SK-N-SH (cell line): Measurements from ENCODE around the gene SLC16A11. TPM values are rescaled to one million over a fixed set of nuclear protein-coding genes. Genes with fewer than 3 reads are reported as not detected.

ENCODE experiments used
- CTCF ChIA-PET: fragments of 300-600, 350-600 bp; formaldehyde crosslinking; extraction: SDS; loops from one replicate; lab custom pipeline; 2021; lab: Yijun Ruan, JAX
- POLR2A ChIA-PET: fragments of 350-600 bp; sonication (Branson Sonifier 250); formaldehyde crosslinking; extraction: SDS; loops from one replicate; lab custom pipeline; 2020; ENCODE audit warnings: antibody characterized with exemption, inconsistent platforms; lab: Yijun Ruan, JAX
- DNase-seq: peaks from one replicate; pipeline ENCODE4 v3.0.0; 2012
- H2AFZ ChIP-seq: fragments of 200-600 bp; sonication (generic); 2 replicates; pipeline ENCODE4 v1.8.1; 2016; ENCODE audit warnings: antibody characterized with exemption, mild to moderate bottlenecking, low read depth
- H3F3A ChIP-seq: fragments of 200-600 bp; sonication (generic); replicated peaks from 2 replicates; pipeline ENCODE3; 2016; ENCODE audit warnings: antibody characterized with exemption, mild to moderate bottlenecking; ENCODE audit not compliant: insufficient read depth
- H3K27ac ChIP-seq, 2 experiments: fragments of 200-500 bp in 1 of 2; fragments of 200-600 bp in 1 of 2; sonication (Bioruptor generic) in 1 of 2; sonication (generic), shearing (Covaris generic) in 1 of 2; 2 replicates each; pipeline versions ENCODE4 v1.5.1 to v1.6.1; 2014 to 2016; ENCODE audit warnings: low read depth in 2 of 2, inconsistent platforms in 1 of 2, low read length in 1 of 2, mild to moderate bottlenecking in 1 of 2, mixed read lengths in 1 of 2
- H3K27me3 ChIP-seq: fragments of 200-600 bp; sonication (generic), shearing (Covaris generic); 2 replicates; pipeline ENCODE4 v1.6.1; 2016; ENCODE audit warnings: mixed run types; ENCODE audit not compliant: insufficient read depth
- H3K36me3 ChIP-seq, 2 experiments: fragments of 200-500 bp in 1 of 2; fragments of 200-600 bp in 1 of 2; sonication (Bioruptor generic) in 1 of 2; sonication (generic) in 1 of 2; replicated peaks in 1 of 2; 2 replicates each; pipeline versions ENCODE3 to v1.5.1; 2014 to 2016; ENCODE audit warnings: low read length in 1 of 2, mild to moderate bottlenecking in 1 of 2; ENCODE audit not compliant: insufficient read depth in 2 of 2, control insufficient read depth in 1 of 2
- H3K4me1 ChIP-seq, 2 experiments: fragments of 200-500 bp in 1 of 2; fragments of 200-600 bp in 1 of 2; sonication (Bioruptor generic) in 1 of 2; sonication (generic), shearing (Covaris generic) in 1 of 2; 2 replicates each; pipeline versions ENCODE4 v1.5.1 to v1.6.1; 2014 to 2016; ENCODE audit warnings: low read depth in 1 of 2, low read length in 1 of 2, mixed run types in 1 of 2; ENCODE audit not compliant: insufficient read depth in 2 of 2, control insufficient read depth in 1 of 2
- H3K4me2 ChIP-seq: fragments of 200-600 bp; sonication (generic), shearing (Covaris generic); 2 replicates; pipeline ENCODE4 v1.6.1; 2017; ENCODE audit warnings: mixed run types
- H3K4me3 ChIP-seq, 2 experiments: fragments of 200-500 bp in 1 of 2; fragments of 200-600 bp in 1 of 2; sonication (Bioruptor generic) in 1 of 2; sonication (generic), shearing (Covaris generic) in 1 of 2; 2 replicates each; pipeline versions ENCODE4 v1.5.1 to v1.8.1; 2014 to 2016; ENCODE audit warnings: low read depth in 2 of 2, inconsistent platforms in 1 of 2, low read length in 1 of 2, mild to moderate bottlenecking in 1 of 2, mixed read lengths in 1 of 2, moderate library complexity in 1 of 2
- H3K79me2 ChIP-seq: fragments of 200-600 bp; sonication (generic); 2 replicates; pipeline ENCODE4 v1.8.1; 2017; ENCODE audit warnings: mild to moderate bottlenecking; ENCODE audit not compliant: insufficient read depth
- H3K9ac ChIP-seq: fragments of 200-600 bp; sonication (generic); 2 replicates; pipeline ENCODE4 v1.6.1; 2017; ENCODE audit warnings: mixed run types
- H3K9me2 ChIP-seq: fragments of 200-600 bp; sonication (generic); 2 replicates; pipeline ENCODE4 v1.6.1; 2017; ENCODE audit warnings: mixed run types
- H3K9me3 ChIP-seq: fragments of 200-600 bp; sonication (generic); 2 replicates; pipeline ENCODE4 v1.6.1; 2017; ENCODE audit warnings: mixed run types, mild to moderate bottlenecking, moderate library complexity
- H4K20me1 ChIP-seq: fragments of 200-600 bp; sonication (generic); 2 replicates; pipeline ENCODE4 v1.6.1; 2017; ENCODE audit warnings: mild to moderate bottlenecking, mixed run types; ENCODE audit not compliant: insufficient read depth
- CHD2 ChIP-seq: fragments of 150-350 bp; IDR thresholded peaks from 2 replicates; pipeline ENCODE4 v1.6.1; 2018; ENCODE audit warnings: low read length; ENCODE audit not compliant: partially characterized antibody
- CTCF ChIP-seq: fragments of 200-600 bp; sonication (generic); IDR thresholded peaks from 2 replicates; pipeline ENCODE4 v1.6.1; 2017; ENCODE audit warnings: antibody characterized with exemption, mild to moderate bottlenecking, moderate library complexity
- FOSL2 ChIP-seq: IDR thresholded peaks from 2 replicates; pipeline ENCODE4 v1.4.0; 2012; ENCODE audit warnings: low read depth, mild to moderate bottlenecking, moderate library complexity, borderline replicate concordance
- FOXJ3 ChIP-seq: sonication (generic); formaldehyde crosslinking; IDR thresholded peaks from 2 replicates; pipeline ENCODE4 v1.5.1; 2020; ENCODE audit warnings: mild to moderate bottlenecking, missing genetic modification reagents
- GABPA ChIP-seq: IDR thresholded peaks from 2 replicates; pipeline ENCODE4 v1.4.0; 2012; ENCODE audit warnings: low read depth, mild to moderate bottlenecking
- MEF2A ChIP-seq: IDR thresholded peaks from 2 replicates; pipeline ENCODE4 v1.4.0; 2012; ENCODE audit warnings: low read depth, borderline replicate concordance
- MXI1 ChIP-seq: IDR thresholded peaks from 2 replicates; pipeline ENCODE4 v1.6.1; 2012; ENCODE audit warnings: mild to moderate bottlenecking, low read depth, low read length, improper control_type of control experiment
- NFIC ChIP-seq: IDR thresholded peaks from 2 replicates; pipeline ENCODE4 v1.4.0; 2012; ENCODE audit warnings: borderline replicate concordance
- NRF1 ChIP-seq: IDR thresholded peaks from 2 replicates; pipeline ENCODE4 v1.6.1; 2012; ENCODE audit warnings: low read depth, mild to moderate bottlenecking, low read length
- POLR2AphosphoS5 ChIP-seq: IDR thresholded peaks from 2 replicates; pipeline ENCODE4 v1.6.1; 2012; ENCODE audit warnings: low read depth, low read length
- RAD21 ChIP-seq: IDR thresholded peaks from 2 replicates; pipeline ENCODE4 v1.6.1; 2012; ENCODE audit warnings: mild to moderate bottlenecking, low read length
- RCOR1 ChIP-seq: fragments of 150-350 bp; IDR thresholded peaks from 2 replicates; pipeline ENCODE4 v1.6.1; 2017; ENCODE audit warnings: antibody characterized with exemption, low read length
- RXRA ChIP-seq: IDR thresholded peaks from 2 replicates; pipeline ENCODE4 v1.4.0; 2012; ENCODE audit warnings: low read depth, mild to moderate bottlenecking, borderline replicate concordance
- SMC3 ChIP-seq: IDR thresholded peaks from 2 replicates; pipeline ENCODE4 v1.6.1; 2012; ENCODE audit warnings: low read depth, low read length, improper control_type of control experiment
- TCF12 ChIP-seq: IDR thresholded peaks from 2 replicates; pipeline ENCODE4 v1.4.0; 2012
- TEAD4 ChIP-seq: IDR thresholded peaks from 2 replicates; pipeline ENCODE4 v1.4.0; 2012; ENCODE audit warnings: mild to moderate bottlenecking, borderline replicate concordance; ENCODE audit not compliant: insufficient read depth
- USF2 ChIP-seq: fragments of 150-350 bp; IDR thresholded peaks from 2 replicates; pipeline ENCODE4 v1.6.1; 2017; ENCODE audit warnings: antibody characterized with exemption, low read length, low read depth, borderline replicate concordance
- WGBS: methylation state at CpG from one replicate; pipeline ENCODE4 v1.1.6; 2017; ENCODE audit warnings: low lambda C conversion rate; 5-methylcytosine and 5-hydroxymethylcytosine counted together
- polyA plus RNA-seq, 3 experiments: library from polyadenylated mRNA; depleted of rRNA; stranded (reverse); fragments of >200 nt; gene quantifications; 2 replicates each; pipeline ENCODE4 v1.2.3, GENCODE V29; 2012
- TF ChIP-seq, protein P1 (sequence below): IDR thresholded peaks from 2 replicates; pipeline ENCODE4 v1.4.0; 2012; ENCODE audit warnings: low read depth, borderline replicate concordance
- TF ChIP-seq, protein P2 (sequence below): IDR thresholded peaks from 2 replicates; pipeline ENCODE4 v1.4.0; 2012; ENCODE audit warnings: low read depth, borderline replicate concordance
- TF ChIP-seq, protein P3 (sequence below): IDR thresholded peaks from 2 replicates; pipeline ENCODE4 v1.4.0; 2012; ENCODE audit warnings: low read depth

SLC16A11 gene
- polyA plus RNA-seq, 1 of the 3 experiments (the other 2 are of a cell fraction): 0.12 TPM

- POLR2A ChIA-PET: no interaction called here
- Histone ChIP-seq H3K27me3 (no peaks in the 10 kb centered on the region), H3K4me3 (no peak overlapping the region), H3K9me3 (no peaks in the 10 kb centered on the region), H3F3A (peaks cover 5% of the 10 kb centered on the region), H3K9ac (no peak overlapping the region), H3K27ac (no peak overlapping the region), H2AFZ (no peak overlapping the region), H3K4me2 (no peak overlapping the region), H3K4me1 (peaks cover 0 to 3% of the 10 kb centered on the region in 2 experiments; a peak in 1 of 4 replicates), H3K79me2 (no peaks in the 10 kb centered on the region), H4K20me1 (no peaks in the 10 kb centered on the region), H3K9me2 (no peaks in the 10 kb centered on the region), H3K36me3 (peaks cover 15 to 36% of the 10 kb centered on the region in 2 experiments)
- CTCF ChIA-PET: no interaction called here
- 86% methylated on average over 8 of the region's 8 CpGs for WGBS
- DNase-seq: no peak
- TF ChIP-seq NFIC (no peak), RAD21 (no peak), RXRA (no peak), CHD2 (no peak), NRF1 (no peak), SMC3 (no peak), GABPA (no peak), RCOR1 (no peak), MXI1 (no peak), POLR2AphosphoS5 (no peak), TEAD4 (no peak), FOSL2 (no peak), CTCF (no peak), USF2 (no peak), TCF12 (no peak), MEF2A (no peak), FOXJ3 (CRISPR knock-in tag) (no peak)
- TF ChIP-seq, protein P1, sequence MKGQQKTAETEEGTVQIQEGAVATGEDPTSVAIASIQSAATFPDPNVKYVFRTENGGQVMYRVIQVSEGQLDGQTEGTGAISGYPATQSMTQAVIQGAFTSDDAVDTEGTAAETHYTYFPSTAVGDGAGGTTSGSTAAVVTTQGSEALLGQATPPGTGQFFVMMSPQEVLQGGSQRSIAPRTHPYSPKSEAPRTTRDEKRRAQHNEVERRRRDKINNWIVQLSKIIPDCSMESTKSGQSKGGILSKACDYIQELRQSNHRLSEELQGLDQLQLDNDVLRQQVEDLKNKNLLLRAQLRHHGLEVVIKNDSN: no peak
- TF ChIP-seq, protein P2, sequence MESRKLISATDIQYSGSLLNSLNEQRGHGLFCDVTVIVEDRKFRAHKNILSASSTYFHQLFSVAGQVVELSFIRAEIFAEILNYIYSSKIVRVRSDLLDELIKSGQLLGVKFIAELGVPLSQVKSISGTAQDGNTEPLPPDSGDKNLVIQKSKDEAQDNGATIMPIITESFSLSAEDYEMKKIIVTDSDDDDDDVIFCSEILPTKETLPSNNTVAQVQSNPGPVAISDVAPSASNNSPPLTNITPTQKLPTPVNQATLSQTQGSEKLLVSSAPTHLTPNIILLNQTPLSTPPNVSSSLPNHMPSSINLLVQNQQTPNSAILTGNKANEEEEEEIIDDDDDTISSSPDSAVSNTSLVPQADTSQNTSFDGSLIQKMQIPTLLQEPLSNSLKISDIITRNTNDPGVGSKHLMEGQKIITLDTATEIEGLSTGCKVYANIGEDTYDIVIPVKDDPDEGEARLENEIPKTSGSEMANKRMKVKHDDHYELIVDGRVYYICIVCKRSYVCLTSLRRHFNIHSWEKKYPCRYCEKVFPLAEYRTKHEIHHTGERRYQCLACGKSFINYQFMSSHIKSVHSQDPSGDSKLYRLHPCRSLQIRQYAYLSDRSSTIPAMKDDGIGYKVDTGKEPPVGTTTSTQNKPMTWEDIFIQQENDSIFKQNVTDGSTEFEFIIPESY: no peak
- TF ChIP-seq, protein P3, sequence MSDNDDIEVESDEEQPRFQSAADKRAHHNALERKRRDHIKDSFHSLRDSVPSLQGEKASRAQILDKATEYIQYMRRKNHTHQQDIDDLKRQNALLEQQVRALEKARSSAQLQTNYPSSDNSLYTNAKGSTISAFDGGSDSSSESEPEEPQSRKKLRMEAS: no peak
Measured at GRCh38 chr17:6997171-6997570, 46.7 kb downstream of the SLC16A11 start.
